Ovary (tissue), 3 donors: Measurements from ENCODE around the gene CCL8.

Experiments used
- EP300 ChIP-seq: sonication (generic); formaldehyde crosslinking; IDR thresholded peaks from one replicate; pipeline ENCODE4 v1.6.1; 2017; ENCODE audit warnings: antibody characterized with exemption
- POLR2A ChIP-seq: fragments of 450-650 bp; IDR thresholded peaks from one replicate; pipeline ENCODE4 v1.6.1; 2017; ENCODE audit warnings: antibody characterized with exemption, mild to moderate bottlenecking, moderate library complexity
- TF ChIP-seq, protein P1 (sequence below), 3 donors: fragments of 450-650 bp in 2 of 3; fragments of 200-600 bp in 1 of 3; IDR thresholded peaks; one replicate each; pipeline versions ENCODE4 v1.5.1 to v1.8.0; 2016 to 2022; ENCODE audit warnings: antibody characterized with exemption in 3 of 3, mild to moderate bottlenecking in 1 of 3
- donor health status: DM: no; HTN: no; CAD: no.

DNA sequence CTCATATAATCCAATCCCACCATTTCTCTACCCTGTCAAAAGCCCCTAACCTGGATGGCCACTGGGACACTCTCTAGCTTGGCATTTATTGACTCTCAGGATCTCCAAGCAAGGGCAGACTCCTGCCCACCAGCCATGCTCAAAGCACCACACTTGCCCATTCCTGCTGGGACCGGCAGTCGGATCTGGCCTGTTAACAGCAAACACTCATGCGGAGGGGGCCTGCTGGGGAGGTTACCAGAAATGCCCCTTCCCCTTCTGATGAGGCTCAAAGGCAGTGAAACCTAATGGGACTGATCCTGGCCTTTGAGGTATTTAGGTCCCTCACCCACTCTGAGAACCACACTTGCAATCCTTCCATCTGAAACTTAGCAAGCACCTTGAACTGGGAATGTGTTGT, 50.3 kb downstream of the CCL8 start:
- TF ChIP-seq, protein P1, sequence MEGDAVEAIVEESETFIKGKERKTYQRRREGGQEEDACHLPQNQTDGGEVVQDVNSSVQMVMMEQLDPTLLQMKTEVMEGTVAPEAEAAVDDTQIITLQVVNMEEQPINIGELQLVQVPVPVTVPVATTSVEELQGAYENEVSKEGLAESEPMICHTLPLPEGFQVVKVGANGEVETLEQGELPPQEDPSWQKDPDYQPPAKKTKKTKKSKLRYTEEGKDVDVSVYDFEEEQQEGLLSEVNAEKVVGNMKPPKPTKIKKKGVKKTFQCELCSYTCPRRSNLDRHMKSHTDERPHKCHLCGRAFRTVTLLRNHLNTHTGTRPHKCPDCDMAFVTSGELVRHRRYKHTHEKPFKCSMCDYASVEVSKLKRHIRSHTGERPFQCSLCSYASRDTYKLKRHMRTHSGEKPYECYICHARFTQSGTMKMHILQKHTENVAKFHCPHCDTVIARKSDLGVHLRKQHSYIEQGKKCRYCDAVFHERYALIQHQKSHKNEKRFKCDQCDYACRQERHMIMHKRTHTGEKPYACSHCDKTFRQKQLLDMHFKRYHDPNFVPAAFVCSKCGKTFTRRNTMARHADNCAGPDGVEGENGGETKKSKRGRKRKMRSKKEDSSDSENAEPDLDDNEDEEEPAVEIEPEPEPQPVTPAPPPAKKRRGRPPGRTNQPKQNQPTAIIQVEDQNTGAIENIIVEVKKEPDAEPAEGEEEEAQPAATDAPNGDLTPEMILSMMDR (IDR thresholded peaks at IDR 0.05) = no peak
- TF ChIP-seq POLR2A (no peak), EP300 (no peak)
